Endothelial cell of hepatic sinusoid (primary cell): ENCODE results near the gene COL27A1.

Source experiments
- in situ Hi-C: cut with HindIII; loops from 2 replicates; pipeline ENCODE4 v1.10.0; 2017; ENCODE audit warnings: low sequenced_read_pairs

COL27A1 gene

DNA sequence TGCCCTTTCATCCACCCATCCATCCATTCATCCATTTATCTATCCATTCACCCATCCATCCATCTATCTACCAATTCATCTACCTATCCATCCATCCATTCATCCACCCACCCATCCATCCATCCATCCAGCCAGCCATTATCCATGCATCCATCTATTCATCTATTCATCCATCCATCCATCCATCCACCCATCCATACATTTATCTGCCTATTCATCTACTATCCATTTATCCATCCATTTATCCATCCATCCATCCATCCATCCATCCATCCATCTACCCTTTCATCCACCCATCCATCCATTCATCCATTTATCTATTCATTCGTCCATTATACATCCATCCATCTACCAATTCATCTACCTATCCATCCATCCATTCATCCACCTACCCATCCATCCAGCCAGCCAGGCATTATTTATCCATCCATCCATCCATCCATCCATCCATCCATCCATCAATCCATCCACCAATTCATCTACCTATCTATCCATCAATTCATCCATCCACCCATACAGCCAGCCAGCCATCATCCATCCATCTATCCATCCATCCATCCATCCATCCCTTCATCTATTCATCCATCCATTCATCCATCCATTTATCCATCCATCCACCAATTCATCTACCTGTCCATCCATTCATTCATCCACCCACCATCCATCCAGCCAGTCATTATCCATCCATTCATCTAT lies 10.2 kb downstream of the COL27A1 start:
- in situ Hi-C loops, result no loop called here

DNA sequence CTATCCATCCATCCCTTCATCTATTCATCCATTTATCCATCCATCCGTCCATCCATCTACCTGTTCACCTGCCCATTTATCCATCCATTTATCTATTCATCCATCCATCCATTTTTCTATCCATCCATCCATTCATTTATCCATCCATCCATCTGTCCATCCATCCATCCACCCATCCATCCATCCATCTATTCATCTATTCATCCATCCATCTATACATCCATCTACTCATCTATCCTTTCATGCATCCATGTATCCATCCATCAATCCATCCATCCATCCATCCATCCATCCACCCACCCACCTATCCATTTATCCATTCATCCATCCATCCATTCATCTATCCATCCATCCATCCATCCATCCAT lies 10.8 kb downstream of the COL27A1 start:
- in situ Hi-C loops, result no loop called here

DNA sequence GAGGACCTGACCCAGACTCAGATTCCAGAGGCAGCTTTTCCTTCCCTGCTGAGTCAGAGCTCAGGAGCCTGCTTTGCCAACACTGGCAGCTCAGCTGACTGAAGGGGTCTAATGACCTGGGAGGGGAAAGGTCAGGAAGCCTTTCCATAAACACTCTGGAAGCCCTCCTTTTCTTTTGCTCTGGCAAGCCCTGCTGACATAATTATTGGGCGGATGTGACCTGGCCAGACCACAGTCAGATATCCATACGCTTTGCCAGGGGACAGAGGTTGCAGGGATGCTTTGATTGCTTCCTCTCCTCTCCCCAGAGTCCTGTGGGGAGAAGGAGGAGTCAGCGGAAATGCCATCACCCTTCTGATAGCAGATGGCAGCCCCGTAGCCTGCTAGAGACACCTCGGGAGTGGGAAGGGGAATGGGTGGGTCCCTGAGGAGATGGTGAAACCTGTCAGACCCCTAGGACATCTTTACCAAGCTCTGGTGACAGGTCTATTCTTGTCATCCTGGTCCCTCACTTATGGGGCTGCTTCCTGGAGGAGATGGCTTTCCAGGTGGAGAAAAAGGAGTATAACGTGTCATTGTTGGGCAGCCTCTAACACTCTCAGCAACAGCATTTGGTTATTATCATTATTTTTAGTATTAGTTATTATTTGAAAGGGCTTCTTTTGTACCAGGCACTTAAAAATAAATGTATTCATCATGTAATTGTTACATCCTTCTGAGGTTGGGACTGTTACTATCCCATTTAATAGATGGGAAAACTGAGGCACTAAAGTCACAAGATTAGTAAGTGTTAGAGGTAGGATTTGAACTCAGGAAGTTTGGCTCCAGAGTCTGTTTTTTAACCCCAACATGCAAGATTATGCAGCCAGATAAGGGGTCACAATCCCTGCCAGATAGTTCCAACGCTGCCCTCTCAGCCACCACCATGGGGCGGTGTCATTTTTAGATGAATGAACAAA lies 11.6 kb downstream of the COL27A1 start:
- in situ Hi-C loops, result no loop called here

DNA sequence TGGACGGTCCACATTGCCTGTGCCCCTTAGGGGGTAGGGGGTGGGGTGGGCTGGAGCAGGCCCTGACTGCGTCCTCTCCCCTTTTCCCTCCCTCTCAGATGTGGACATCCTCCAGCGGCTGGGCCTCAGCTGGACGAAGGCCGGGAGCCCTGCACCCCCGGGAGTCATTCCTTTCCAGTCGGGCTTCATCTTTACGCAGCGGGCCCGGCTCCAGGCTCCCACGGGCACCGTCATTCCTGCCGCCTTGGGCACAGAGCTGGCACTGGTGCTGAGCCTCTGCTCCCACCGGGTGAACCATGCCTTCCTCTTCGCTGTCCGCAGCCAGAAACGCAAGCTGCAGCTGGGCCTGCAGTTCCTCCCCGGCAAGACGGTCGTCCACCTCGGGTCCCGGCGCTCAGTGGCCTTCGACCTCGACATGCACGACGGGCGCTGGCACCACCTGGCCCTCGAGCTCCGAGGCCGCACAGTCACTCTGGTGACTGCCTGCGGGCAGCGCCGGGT lies 12.3 kb downstream of the COL27A1 start:
- in situ Hi-C loops, result no loop called here

DNA sequence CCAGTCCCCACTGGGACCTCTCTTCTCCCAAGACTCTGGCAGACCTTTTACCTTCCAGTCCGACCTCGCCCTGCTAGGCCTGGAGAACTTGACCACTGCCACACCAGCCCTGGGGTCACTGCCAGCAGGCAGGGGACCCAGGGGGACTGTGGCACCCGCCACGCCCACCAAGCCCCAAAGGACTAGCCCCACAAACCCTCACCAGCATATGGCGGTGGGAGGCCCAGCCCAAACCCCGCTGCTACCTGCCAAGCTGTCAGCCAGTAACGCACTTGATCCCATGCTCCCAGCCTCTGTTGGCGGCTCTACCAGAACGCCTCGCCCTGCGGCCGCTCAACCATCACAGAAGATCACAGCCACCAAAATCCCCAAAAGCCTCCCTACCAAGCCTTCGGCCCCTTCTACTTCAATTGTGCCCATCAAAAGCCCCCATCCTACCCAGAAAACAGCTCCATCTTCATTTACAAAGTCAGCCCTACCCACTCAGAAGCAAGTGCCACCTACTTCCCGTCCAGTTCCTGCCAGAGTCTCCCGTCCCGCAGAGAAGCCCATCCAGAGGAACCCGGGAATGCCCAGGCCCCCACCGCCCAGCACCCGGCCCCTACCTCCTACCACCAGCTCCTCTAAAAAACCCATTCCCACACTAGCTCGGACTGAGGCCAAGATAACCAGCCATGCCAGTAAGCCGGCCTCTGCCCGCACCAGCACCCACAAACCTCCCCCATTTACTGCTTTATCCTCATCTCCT lies 13.1 kb downstream of the COL27A1 start:
- in situ Hi-C loops, result no loop called here

DNA sequence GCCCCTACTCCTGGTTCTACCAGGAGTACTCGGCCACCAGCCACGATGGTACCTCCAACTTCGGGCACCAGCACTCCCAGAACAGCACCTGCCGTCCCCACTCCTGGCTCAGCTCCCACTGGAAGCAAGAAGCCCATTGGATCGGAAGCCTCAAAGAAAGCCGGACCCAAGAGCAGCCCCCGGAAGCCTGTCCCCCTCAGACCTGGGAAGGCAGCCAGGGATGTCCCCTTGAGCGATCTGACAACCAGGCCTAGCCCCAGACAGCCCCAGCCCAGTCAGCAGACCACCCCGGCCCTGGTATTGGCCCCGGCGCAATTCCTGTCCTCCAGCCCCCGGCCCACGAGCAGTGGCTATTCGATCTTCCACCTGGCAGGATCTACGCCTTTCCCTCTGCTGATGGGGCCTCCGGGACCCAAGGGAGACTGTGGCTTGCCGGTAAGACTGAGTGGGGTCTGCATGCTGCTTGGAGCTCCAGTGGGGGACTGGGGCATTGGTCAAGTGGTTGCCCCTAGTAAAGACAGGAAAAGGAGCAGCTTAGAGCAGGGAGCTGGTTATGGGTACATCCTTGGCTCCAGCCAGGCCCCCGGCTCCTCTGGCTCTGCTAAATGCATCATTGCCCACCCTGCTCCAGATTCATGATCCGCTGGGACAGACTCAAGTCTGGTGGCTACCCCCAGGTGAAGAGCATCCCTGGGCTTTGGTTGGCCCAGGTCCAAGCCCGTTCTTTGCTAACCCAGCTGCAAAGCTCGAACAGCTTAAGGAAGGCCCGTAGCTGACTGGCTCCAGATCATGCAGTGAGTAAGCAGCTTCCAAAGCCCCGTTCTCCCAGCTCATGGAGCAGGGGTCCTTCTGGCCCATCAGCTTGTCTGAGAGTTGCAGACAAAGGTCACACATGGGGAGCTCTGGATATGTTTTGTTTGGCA lies 14.0 kb downstream of the COL27A1 start:
- in situ Hi-C loops, result no loop called here

DNA sequence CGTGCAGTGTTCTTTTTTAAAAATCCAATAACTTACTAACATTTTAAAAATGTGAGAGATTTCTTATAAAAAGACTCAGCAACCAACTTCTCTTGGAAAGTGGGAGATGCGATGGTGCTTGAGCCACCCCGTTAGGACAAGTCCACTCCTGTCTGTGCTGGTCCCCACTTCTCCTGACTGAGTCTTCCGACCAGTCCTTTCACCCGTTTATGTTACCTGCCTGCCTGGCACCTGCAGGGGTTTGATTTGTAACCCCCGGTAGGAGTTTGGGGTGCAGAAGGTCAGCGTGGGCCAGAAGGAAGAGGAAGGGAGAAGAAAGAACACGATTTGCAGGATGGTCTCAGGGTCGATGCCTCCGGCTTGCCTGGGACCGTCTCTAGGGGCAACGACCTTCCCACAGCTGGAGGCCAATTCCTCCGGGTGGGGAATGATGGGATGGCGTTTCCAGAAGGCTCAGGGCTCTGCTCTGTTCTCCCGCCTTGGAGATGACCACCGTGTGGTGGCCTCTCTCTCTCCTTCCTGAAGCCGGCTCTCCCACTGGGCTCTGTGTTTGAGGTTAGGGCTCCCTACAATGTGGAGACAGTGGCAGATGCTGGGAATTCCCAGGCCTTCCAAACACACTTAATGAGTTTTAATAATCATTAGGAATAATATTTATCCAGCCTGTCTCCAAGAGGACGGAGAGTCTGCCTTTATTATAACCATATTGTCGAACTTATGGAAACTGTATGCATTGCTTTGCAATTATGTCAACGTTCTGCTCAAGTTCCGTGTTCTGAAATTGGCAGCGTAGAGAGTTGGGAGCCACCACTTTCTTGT lies 14.8 kb downstream of the COL27A1 start:
- in situ Hi-C loops, result no loop called here

DNA sequence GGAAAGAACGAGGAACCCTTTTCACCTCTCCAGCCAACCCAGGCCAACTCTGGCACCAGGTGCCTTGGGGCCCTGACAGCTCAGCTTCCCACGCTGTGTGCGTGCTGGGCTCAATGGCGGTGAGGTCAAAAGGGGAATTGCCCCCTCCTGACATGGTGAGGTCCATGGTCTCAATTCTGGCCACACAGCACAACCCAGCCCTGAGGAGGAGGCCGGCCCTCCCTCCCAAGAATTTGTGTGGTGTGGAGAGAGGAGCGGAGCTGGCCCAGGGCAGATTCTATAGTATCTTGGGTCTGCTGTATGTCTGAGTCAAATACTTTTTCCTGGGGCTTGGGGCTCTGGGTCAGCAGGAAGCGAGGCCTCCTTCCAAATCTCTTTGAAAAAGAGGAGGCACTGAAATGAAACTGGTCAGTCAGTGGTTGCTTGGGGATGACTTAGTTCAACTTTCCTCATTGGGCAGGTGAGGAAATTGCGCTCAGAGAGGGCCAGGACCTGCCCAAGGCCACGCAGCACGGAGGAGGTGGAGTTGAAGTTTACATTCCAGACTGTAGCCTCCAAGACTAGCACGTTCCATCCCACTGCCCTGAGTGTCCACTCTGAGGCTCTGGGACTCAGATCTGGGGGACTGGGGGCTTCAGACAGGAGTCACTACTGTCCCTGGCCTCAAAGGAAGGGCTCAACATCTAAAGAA lies 15.6 kb downstream of the COL27A1 start:
- in situ Hi-C loops, result no loop called here

DNA sequence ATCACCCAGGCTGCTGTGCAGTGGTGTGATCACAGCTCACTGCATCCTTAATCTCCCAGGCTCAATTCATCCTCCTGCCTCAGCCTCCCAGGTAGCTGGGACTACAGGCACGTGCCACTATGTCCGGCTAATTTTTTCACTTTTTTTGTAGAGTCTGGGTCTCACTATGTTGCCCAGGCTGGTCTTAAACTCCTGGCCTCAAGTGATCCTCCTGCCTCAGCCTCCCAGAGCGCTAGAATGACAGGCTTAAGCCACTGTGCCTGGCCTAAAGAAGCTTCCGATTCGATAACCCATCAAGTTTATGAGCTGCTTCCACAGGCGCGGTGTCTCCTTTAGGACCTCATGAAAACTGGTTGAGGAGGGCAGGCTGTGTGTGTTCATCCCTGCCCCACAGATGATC lies 16.2 kb downstream of the COL27A1 start:
- in situ Hi-C loops, result no loop called here

DNA sequence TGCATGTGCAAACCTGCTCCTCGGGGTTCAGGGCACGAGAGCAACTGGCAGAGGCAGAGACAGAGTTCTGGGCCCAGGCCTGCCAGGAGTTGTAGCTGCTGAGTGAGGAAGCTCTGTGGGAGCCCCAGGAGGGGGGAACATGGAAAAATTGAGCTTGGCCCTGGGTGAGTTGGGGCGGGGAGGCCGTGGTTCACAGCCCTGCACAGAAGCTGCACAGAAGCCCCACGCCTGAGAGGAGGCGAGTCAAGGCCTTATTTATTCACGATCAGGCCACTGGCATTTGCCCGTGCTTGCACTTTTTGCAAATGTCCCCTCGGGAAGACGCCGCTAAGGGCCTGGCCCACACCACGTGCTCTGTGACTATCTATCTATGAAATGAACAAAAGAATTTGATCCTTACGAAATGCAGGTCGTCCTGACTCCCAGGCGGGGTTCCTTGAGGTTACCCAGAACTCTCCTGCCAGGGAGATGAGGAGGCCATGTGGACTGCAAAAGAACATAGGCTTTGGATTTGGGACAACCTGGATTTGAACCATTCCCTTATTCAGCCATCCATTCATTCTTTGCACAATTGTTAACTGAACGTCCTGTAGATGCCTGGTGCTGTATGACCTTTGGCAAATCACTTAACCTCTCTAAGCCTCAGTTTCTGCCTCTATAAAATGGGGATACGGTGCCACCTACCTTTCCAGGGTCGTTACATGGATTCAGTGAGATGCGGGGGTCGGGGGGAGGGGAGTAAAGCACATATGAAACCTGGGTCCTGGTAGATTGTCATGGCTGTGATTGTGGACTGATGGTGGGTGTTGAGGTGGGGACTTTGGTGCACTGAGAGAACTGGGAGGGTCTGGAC lies 17.9 kb downstream of the COL27A1 start:
- in situ Hi-C loops, result no loop called here

DNA sequence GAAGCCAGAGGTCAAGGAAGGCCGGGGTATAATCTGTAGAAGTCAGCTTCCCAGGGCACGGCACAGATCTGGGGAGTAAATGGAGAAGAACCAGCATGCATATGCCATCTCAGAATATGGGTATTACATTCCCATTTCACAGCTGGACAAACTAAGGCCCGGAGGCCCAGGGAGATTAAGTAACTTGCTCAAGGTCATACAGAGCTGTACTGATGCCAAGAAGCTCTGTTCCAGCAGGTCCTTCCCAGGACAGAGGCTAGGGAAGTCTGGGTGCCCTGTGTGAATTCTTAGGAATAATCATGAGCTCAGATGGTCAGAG lies 19.2 kb downstream of the COL27A1 start:
- in situ Hi-C loops, result no loop called here

DNA sequence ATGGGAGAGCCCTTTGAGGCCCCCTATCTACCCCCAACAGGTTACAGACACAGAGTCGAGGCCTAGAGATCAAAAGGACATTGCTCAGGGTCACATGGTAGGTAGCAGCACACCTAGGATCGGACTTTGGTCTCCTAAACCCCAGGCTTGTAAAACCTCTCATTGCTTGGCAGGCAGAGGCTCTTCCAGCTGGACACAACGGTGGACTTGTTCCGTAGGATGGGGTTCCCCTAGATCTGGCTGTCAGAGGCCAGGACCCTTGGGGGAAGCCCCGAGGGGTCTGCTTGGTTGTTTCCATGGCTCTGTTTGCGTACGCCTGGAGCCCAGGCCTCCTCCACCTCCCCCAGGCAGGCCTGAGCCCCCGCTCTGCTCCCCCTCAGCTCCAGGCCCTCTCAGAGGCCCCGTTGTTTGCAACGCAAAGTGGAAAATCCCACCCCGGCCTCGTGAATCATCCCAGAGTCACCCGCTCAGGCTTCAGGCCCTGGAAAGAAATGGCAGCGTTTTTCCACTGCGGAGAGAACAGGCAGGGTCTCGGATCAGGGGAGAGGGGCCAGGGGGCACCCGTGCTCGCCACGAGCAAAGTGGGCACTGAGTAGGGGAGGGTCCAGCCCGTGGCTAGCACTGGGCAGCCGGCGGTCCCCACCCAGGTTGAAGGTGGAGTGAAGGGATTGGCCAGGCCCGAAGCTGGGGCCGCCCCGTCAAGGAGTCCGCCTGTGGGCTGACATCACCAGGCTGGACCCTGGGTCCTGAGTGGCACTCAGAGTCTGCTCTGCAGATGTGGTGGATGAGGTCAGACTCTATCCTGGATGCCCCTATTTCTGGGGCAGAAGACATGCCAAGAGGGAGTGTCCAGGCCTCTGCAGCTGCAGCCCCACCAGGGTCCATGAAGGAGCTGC lies 19.8 kb downstream of the COL27A1 start:
- in situ Hi-C loops, result no loop called here

DNA sequence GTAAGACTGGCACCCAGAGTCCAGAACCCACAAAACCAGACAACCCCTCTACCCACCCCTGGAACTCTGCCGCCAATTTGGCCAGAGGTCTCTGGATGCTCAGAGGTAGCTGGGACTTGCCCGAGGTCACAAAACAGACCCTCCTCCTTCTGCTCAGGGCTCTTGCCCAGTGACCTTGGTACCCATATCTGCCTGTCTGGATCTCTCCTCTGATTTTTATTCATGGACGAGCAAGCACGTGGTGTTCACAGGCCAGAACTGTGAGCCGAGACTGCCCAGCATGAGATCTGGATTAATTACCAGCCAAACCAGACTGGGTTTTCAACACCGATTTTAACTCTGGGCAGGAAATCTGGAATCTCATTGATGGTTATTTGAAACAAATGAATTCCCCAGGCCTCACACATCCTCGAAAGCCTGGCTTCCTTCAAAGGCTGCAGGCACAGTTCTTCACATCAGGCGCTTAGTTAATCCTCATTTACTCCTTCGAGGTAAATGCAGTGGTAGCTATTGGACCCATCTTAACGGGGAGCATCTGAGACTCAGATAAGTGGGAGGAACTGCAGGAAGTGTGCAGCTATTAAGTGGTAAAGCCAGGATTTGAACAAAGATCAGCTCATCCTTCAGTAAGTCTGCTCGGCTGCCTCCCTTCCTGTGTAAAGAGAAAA lies 21.4 kb downstream of the COL27A1 start:
- in situ Hi-C loops, result no loop called here

DNA sequence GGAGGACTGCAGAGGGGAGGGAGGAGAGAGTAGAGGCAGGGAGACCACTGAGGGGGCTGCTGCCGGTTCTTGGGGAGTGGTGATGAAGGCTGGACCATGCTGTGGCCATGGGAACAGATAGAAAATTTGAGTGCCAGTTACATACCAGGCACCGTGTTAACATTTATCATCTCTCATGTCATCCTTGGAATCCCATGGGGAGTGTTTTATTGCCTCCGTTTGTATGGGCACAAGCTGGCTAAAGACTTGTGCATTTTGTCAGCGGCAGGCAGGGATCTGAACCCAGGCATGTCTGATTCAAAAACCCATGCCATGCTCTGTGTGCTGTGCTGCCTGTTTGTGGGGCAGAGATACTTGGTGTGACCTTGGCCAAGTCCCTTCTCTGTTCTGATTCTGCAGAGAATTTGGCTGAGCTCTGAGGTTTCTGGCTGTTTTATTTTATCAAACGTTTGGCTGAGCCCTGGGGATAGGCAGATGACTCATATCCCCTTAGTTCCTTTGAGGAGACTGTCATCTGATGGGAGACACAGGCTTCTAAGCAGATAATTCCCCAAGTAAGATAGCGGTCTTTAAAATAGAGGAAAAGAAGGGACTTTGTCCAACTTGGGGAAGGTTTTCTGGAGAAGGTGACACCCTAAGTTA lies 22.2 kb downstream of the COL27A1 start:
- in situ Hi-C loops, result no loop called here

DNA sequence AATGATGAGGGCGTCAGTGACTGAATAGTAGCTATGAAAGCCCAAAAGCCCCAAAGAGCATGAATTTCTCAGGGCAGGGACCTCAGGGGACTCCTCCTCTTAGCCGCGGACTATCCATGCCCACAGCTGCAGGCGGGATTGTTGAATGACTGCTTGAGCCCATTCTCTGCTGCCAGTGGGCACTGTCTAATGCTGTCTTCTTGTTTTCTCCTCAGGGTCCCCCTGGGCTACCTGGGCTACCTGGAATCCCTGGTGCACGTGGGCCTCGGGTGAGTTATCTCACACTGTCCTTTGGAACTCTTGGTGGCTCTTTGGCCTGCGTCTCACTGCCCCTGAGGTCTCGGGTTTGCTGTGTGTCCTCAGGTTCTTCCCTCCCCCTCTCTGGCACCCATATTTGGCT lies 22.7 kb downstream of the COL27A1 start:
- in situ Hi-C loops, result no loop called here
